ENCODE measurements around the gene CILP2. TPM values are rescaled to one million over a fixed set of nuclear protein-coding genes. Genes with fewer than 3 reads are reported as not detected.
A peak's percentile ranks its signal among the peaks of the same experiment; 100 is the strongest.

CILP2 gene
- total and polyA plus RNA-seq, 2 experiments from 2014 or later, result 4.0 to 21.6 TPM

- TF ChIP-seq EZH2 (IDR thresholded peaks at IDR 0.05; ENCODE audit: low read depth, unreplicated experiment) (no peak), ZNF114 (CRISPR knock-in tag; IDR thresholded peaks at IDR 0.05) (no peak), JUNB (IDR thresholded peaks at IDR 0.05; ENCODE audit: unreplicated experiment) (no peak), NANOG (IDR thresholded peaks at IDR 0.05; ENCODE audit: borderline replicate concordance) (no peak), POLR2AphosphoS5 (IDR thresholded peaks at IDR 0.05; ENCODE audit: low read depth) (no peak), ZNF462 (CRISPR knock-in tag; IDR thresholded peaks at IDR 0.05) (no peak), EZH2phosphoT487 (IDR thresholded peaks at IDR 0.05; ENCODE audit: unreplicated experiment) (no peak), REST (IDR thresholded peaks at IDR 0.05; ENCODE audit: unreplicated experiment) (no peak), ETS1 (IDR thresholded peaks at IDR 0.05) (no peak), CREB1 (CRISPR knock-in tag; IDR thresholded peaks at IDR 0.05; ENCODE audit: low read depth) (no peak), CTCF (conservative IDR thresholded peaks at IDR 0.05; ENCODE audit: low read depth in 2 of 2) (no peak; a peak in 1 of 4 replicates), STAT1 (IDR thresholded peaks at IDR 0.05; ENCODE audit: unreplicated experiment) (no peak), ZNF331 (CRISPR knock-in tag; IDR thresholded peaks at IDR 0.05; ENCODE audit: low read depth) (no peak)
- Mint-ChIP-seq H3K27me3 (ENCODE audit: insufficient read depth, low read depth, poor library complexity) (peaks cover 28% of the 10 kb centered on the region), H3K27ac (no peak overlapping the region), H3K9me3 (no peaks in the 10 kb centered on the region), H3K4me3 (no peak overlapping the region; the same call in 2 of the 3 replicates), H3K4me1 (peaks cover 36% of the 10 kb centered on the region), H3K36me3 (ENCODE audit: low read depth) (peaks cover 13% of the 10 kb centered on the region)
- Histone ChIP-seq H3K79me2 (replicated peaks; ENCODE audit: insufficient read depth) (no peaks in the 10 kb centered on the region), H4K20me1 (replicated peaks; ENCODE audit: insufficient read depth) (0 out of 2 replicates have a peak, but pooled peaks cover 3% of the 10 kb centered on the region), H3K27me3 (ENCODE audit: insufficient read depth) (peaks cover 15% of the 10 kb centered on the region), H3K9me2 (ENCODE audit: insufficient read depth) (no peaks in the 10 kb centered on the region), H3K4me3 (no peak overlapping the region), H3F3A (replicated peaks; ENCODE audit: low read depth) (peaks cover 35% of the 10 kb centered on the region), H3K36me3 (ENCODE audit: insufficient read depth) (no peaks in the 10 kb centered on the region), H2AFZ (no peak overlapping the region), H3K27ac (ENCODE audit: low read depth) (no peak overlapping the region), H3K4me1 (ENCODE audit: insufficient read depth) (peaks cover 4% of the 10 kb centered on the region; the same call in 1 of the 2 replicates), H3K4me2 (no peak overlapping the region)
- peak; percentile 8 for DNase-seq (ENCODE audit: low spot score)
- ATAC-seq, result no peak
Measured at GRCh38 chr19:19533841-19534240, 4.2 kb upstream of the CILP2 start.

All from GM23338 (cell line).